Measurements from ENCODE around the gene USP10.

USP10 gene

GRCh38 chr16:84785843-84786581, 86.2 kb downstream of the USP10 start:
- POLR2A ChIA-PET: no interaction called here
- H3K4me1 ChIP-seq (ENCODE audit: control extremely low read depth in 1 of 4, control insufficient read depth in 4 of 4, insufficient read depth in 4 of 4, low read length in 3 of 4): peaks cover 0 to 13% (median 4%) of the 10 kb centered on the region in 4 experiments
- H3K27ac ChIP-seq (ENCODE audit: insufficient read depth in 1 of 2, low read depth in 1 of 2, low read length in 2 of 2, poor library complexity in 1 of 2, severe bottlenecking in 2 of 2): no peak overlapping the region
- CTCF ChIA-PET: interaction anchor here (1.1 kb wide), 1 partner anchor 125 kb away, joined by 3 read pairs; no protein-coding TSS in a partner anchor
- WGBS (ENCODE audit: insufficient coverage): 65% methylated on average over 8 of the region's 11 CpGs
- DNase-seq: peak in 2 of 3 donors; percentile 44 to 58
- peaks cover 0 to 2% (median 0%) of the 10 kb centered on the region in 4 experiments for H3K36me3 ChIP-seq (ENCODE audit: control insufficient read depth in 4 of 4, insufficient read depth in 4 of 4, low read length in 3 of 4)
- H3K27me3 ChIP-seq (replicated peaks in 2 of 5; ENCODE audit: control insufficient read depth in 4 of 5, insufficient read depth in 5 of 5, low read length in 4 of 5): no peaks in the 10 kb centered on the region
- no peak overlapping the region for H3K4me3 ChIP-seq (ENCODE audit: control insufficient read depth in 1 of 7, extremely low read depth in 1 of 7, insufficient read depth in 4 of 7, low read depth in 2 of 7, low read length in 6 of 7)
- H3K9me3 ChIP-seq (ENCODE audit: control extremely low read depth in 1 of 5, control insufficient read depth in 4 of 5, insufficient read depth in 2 of 5, low read depth in 1 of 5, low read length in 4 of 5): no peaks in the 10 kb centered on the region

- 96% methylated on average over 11 of the region's 13 CpGs for WGBS (ENCODE audit: insufficient coverage)
- Histone ChIP-seq H3K27me3 (replicated peaks in 2 of 5; ENCODE audit: control insufficient read depth in 4 of 5, insufficient read depth in 5 of 5, low read length in 4 of 5) (no peaks in the 10 kb centered on the region), H3K4me3 (ENCODE audit: control insufficient read depth in 1 of 7, extremely low read depth in 1 of 7, insufficient read depth in 4 of 7, low read depth in 2 of 7, low read length in 6 of 7) (no peak overlapping the region), H3K4me1 (ENCODE audit: control extremely low read depth in 1 of 4, control insufficient read depth in 4 of 4, insufficient read depth in 4 of 4, low read length in 3 of 4) (peaks cover 0 to 13% (median 4%) of the 10 kb centered on the region in 4 experiments), H3K36me3 (ENCODE audit: control insufficient read depth in 4 of 4, insufficient read depth in 4 of 4, low read length in 3 of 4) (peaks cover 0 to 2% (median 0%) of the 10 kb centered on the region in 4 experiments), H3K9me3 (ENCODE audit: control extremely low read depth in 1 of 5, control insufficient read depth in 4 of 5, insufficient read depth in 2 of 5, low read depth in 1 of 5, low read length in 4 of 5) (no peaks in the 10 kb centered on the region), H3K27ac (ENCODE audit: insufficient read depth in 1 of 2, low read depth in 1 of 2, low read length in 2 of 2, poor library complexity in 1 of 2, severe bottlenecking in 2 of 2) (no peak overlapping the region)
- no peak for DNase-seq
- CTCF ChIA-PET: interaction anchor here (1.0 kb wide), 1 partner anchor 184 kb away, joined by 3 read pairs; no protein-coding TSS in a partner anchor
- POLR2A ChIA-PET: no interaction called here
Observed at GRCh38 chr16:84786605-84787262, 86.9 kb downstream of the USP10 start.

- WGBS (ENCODE audit: insufficient coverage): 93% methylated on average over 2 of the region's 5 CpGs
- Histone ChIP-seq H3K36me3 (ENCODE audit: control insufficient read depth in 4 of 4, insufficient read depth in 4 of 4, low read length in 3 of 4) (no peaks in the 10 kb centered on the region), H3K4me1 (ENCODE audit: control extremely low read depth in 1 of 4, control insufficient read depth in 4 of 4, insufficient read depth in 4 of 4, low read length in 3 of 4) (peaks cover 0 to 13% (median 4%) of the 10 kb centered on the region in 4 experiments), H3K9me3 (ENCODE audit: control extremely low read depth in 1 of 5, control insufficient read depth in 4 of 5, insufficient read depth in 2 of 5, low read depth in 1 of 5, low read length in 4 of 5) (no peaks in the 10 kb centered on the region), H3K4me3 (ENCODE audit: control insufficient read depth in 1 of 7, extremely low read depth in 1 of 7, insufficient read depth in 4 of 7, low read depth in 2 of 7, low read length in 6 of 7) (no peak overlapping the region), H3K27ac (ENCODE audit: insufficient read depth in 1 of 2, low read depth in 1 of 2, low read length in 2 of 2, poor library complexity in 1 of 2, severe bottlenecking in 2 of 2) (no peak overlapping the region), H3K27me3 (replicated peaks in 2 of 5; ENCODE audit: control insufficient read depth in 4 of 5, insufficient read depth in 5 of 5, low read length in 4 of 5) (no peaks in the 10 kb centered on the region)
- ChIA-PET POLR2A (no interaction called here), CTCF (interaction anchor here (1.0 kb wide), 1 partner anchor 183 kb away, joined by 3 read pairs; no protein-coding TSS in a partner anchor)
- no peak for DNase-seq
Observed at GRCh38 chr16:84787263-84787622, 87.4 kb downstream of the USP10 start.

GRCh38 chr16:84788920-84789391, 89.2 kb downstream of the USP10 start:
- DNase-seq: no peak
- H3K27me3 ChIP-seq (replicated peaks in 2 of 5; ENCODE audit: control insufficient read depth in 4 of 5, insufficient read depth in 5 of 5, low read length in 4 of 5): no peaks in the 10 kb centered on the region
- H3K4me1 ChIP-seq (ENCODE audit: control extremely low read depth in 1 of 4, control insufficient read depth in 4 of 4, insufficient read depth in 4 of 4, low read length in 3 of 4): peaks cover 0 to 13% (median 4%) of the 10 kb centered on the region in 4 experiments
- 97% methylated on average over 21 of the region's 22 CpGs for WGBS (ENCODE audit: insufficient coverage)
- ChIA-PET POLR2A (no interaction called here), CTCF (interaction anchor here (0.8 kb wide), 1 partner anchor 12 kb away, joined by 3 read pairs; no protein-coding TSS in a partner anchor)
- no peaks in the 10 kb centered on the region for H3K9me3 ChIP-seq (ENCODE audit: control extremely low read depth in 1 of 5, control insufficient read depth in 4 of 5, insufficient read depth in 2 of 5, low read depth in 1 of 5, low read length in 4 of 5)
- H3K36me3 ChIP-seq (ENCODE audit: control insufficient read depth in 4 of 4, insufficient read depth in 4 of 4, low read length in 3 of 4): no peaks in the 10 kb centered on the region
- H3K27ac ChIP-seq (ENCODE audit: insufficient read depth in 1 of 2, low read depth in 1 of 2, low read length in 2 of 2, poor library complexity in 1 of 2, severe bottlenecking in 2 of 2): no peak overlapping the region
- H3K4me3 ChIP-seq (ENCODE audit: control insufficient read depth in 1 of 7, extremely low read depth in 1 of 7, insufficient read depth in 4 of 7, low read depth in 2 of 7, low read length in 6 of 7): no peak overlapping the region

GRCh38 chr16:84789431-84789830, 89.6 kb downstream of the USP10 start:
- Histone ChIP-seq H3K27me3 (replicated peaks in 2 of 5; ENCODE audit: control insufficient read depth in 4 of 5, insufficient read depth in 5 of 5, low read length in 4 of 5) (no peaks in the 10 kb centered on the region), H3K36me3 (ENCODE audit: control insufficient read depth in 4 of 4, insufficient read depth in 4 of 4, low read length in 3 of 4) (no peaks in the 10 kb centered on the region), H3K27ac (ENCODE audit: insufficient read depth in 1 of 2, low read depth in 1 of 2, low read length in 2 of 2, poor library complexity in 1 of 2, severe bottlenecking in 2 of 2) (no peak overlapping the region), H3K4me3 (ENCODE audit: control insufficient read depth in 1 of 7, extremely low read depth in 1 of 7, insufficient read depth in 4 of 7, low read depth in 2 of 7, low read length in 6 of 7) (no peak overlapping the region), H3K4me1 (ENCODE audit: control extremely low read depth in 1 of 4, control insufficient read depth in 4 of 4, insufficient read depth in 4 of 4, low read length in 3 of 4) (peaks cover 0 to 13% (median 4%) of the 10 kb centered on the region in 4 experiments), H3K9me3 (ENCODE audit: control extremely low read depth in 1 of 5, control insufficient read depth in 4 of 5, insufficient read depth in 2 of 5, low read depth in 1 of 5, low read length in 4 of 5) (no peaks in the 10 kb centered on the region)
- DNase-seq: no peak
- CTCF ChIA-PET: no interaction called here
- 96% methylated on average over 11 of the region's 11 CpGs for WGBS (ENCODE audit: insufficient coverage)
- POLR2A ChIA-PET: no interaction called here

- H3K4me1 ChIP-seq (ENCODE audit: control extremely low read depth in 1 of 4, control insufficient read depth in 4 of 4, insufficient read depth in 4 of 4, low read length in 3 of 4): peaks cover 0 to 11% (median 4%) of the 10 kb centered on the region in 4 experiments
- ChIA-PET POLR2A (no interaction called here), CTCF (interaction anchor here (0.7 to 0.8 kb wide), 2 partner anchors 9 to 18 kb away, joined by 3 read pairs; no protein-coding TSS in a partner anchor)
- 90% methylated on average over 2 of the region's 4 CpGs for WGBS (ENCODE audit: insufficient coverage)
- H3K27ac ChIP-seq (ENCODE audit: insufficient read depth in 1 of 2, low read depth in 1 of 2, low read length in 2 of 2, poor library complexity in 1 of 2, severe bottlenecking in 2 of 2): no peak overlapping the region
- DNase-seq: no peak
- H3K36me3 ChIP-seq (ENCODE audit: control insufficient read depth in 4 of 4, insufficient read depth in 4 of 4, low read length in 3 of 4): no peaks in the 10 kb centered on the region
- H3K27me3 ChIP-seq (replicated peaks in 2 of 5; ENCODE audit: control insufficient read depth in 4 of 5, insufficient read depth in 5 of 5, low read length in 4 of 5): no peaks in the 10 kb centered on the region
- no peaks in the 10 kb centered on the region for H3K9me3 ChIP-seq (ENCODE audit: control extremely low read depth in 1 of 5, control insufficient read depth in 4 of 5, insufficient read depth in 2 of 5, low read depth in 1 of 5, low read length in 4 of 5)
- H3K4me3 ChIP-seq (ENCODE audit: control insufficient read depth in 1 of 7, extremely low read depth in 1 of 7, insufficient read depth in 4 of 7, low read depth in 2 of 7, low read length in 6 of 7): no peak overlapping the region
Observed at GRCh38 chr16:84790301-84790700, 90.5 kb downstream of the USP10 start.

- H3K27me3 ChIP-seq (replicated peaks in 2 of 5; ENCODE audit: control insufficient read depth in 4 of 5, insufficient read depth in 5 of 5, low read length in 4 of 5): no peaks in the 10 kb centered on the region
- no peaks in the 10 kb centered on the region for H3K36me3 ChIP-seq (ENCODE audit: control insufficient read depth in 4 of 4, insufficient read depth in 4 of 4, low read length in 3 of 4)
- 98% methylated on average over 10 of the region's 12 CpGs for WGBS (ENCODE audit: insufficient coverage)
- peaks cover 0 to 4% (median 2%) of the 10 kb centered on the region in 4 experiments for H3K4me1 ChIP-seq (ENCODE audit: control extremely low read depth in 1 of 4, control insufficient read depth in 4 of 4, insufficient read depth in 4 of 4, low read length in 3 of 4)
- POLR2A ChIA-PET: no interaction called here
- DNase-seq: no peak
- H3K27ac ChIP-seq (ENCODE audit: insufficient read depth in 1 of 2, low read depth in 1 of 2, low read length in 2 of 2, poor library complexity in 1 of 2, severe bottlenecking in 2 of 2): no peak overlapping the region
- CTCF ChIA-PET: interaction anchor here (0.8 kb wide), 1 partner anchor 10 kb away, joined by 3 read pairs; no protein-coding TSS in a partner anchor
- H3K4me3 ChIP-seq (ENCODE audit: control insufficient read depth in 1 of 7, extremely low read depth in 1 of 7, insufficient read depth in 4 of 7, low read depth in 2 of 7, low read length in 6 of 7): no peak overlapping the region
- no peaks in the 10 kb centered on the region for H3K9me3 ChIP-seq (ENCODE audit: control extremely low read depth in 1 of 5, control insufficient read depth in 4 of 5, insufficient read depth in 2 of 5, low read depth in 1 of 5, low read length in 4 of 5)
Observed at GRCh38 chr16:84791088-84791487, 91.3 kb downstream of the USP10 start.
